ENCODE data around the gene BIRC6.

Gene BIRC6

GRCh38 chr2:32442020-32442467, 85.2 kb downstream of the BIRC6 start:
- Histone ChIP-seq H3K4me1 (ENCODE audit: insufficient read depth, low read length, poor library complexity, severe bottlenecking) (no peaks in the 10 kb centered on the region), H3K36me3 (ENCODE audit: insufficient read depth, low read length) (peaks cover 90% of the 10 kb centered on the region), H3K4me3 (ENCODE audit: low read length, poor library complexity, severe bottlenecking) (no peak overlapping the region), H3F3A (ENCODE audit: low read depth) (no peaks in the 10 kb centered on the region), H3K9me3 (ENCODE audit: insufficient read depth, low read depth, low read length) (no peaks in the 10 kb centered on the region), H3K79me2 (ENCODE audit: insufficient read depth, low read length) (no peaks in the 10 kb centered on the region), H4K20me1 (ENCODE audit: insufficient read depth, low read length, poor library complexity, severe bottlenecking) (no peaks in the 10 kb centered on the region), H3K9ac (ENCODE audit: low read depth, low read length, poor library complexity, severe bottlenecking) (no peak overlapping the region), H2AFZ (ENCODE audit: low read length) (no peak overlapping the region), H3K9me2 (replicated peaks; ENCODE audit: low read depth, low read length) (no peaks in the 10 kb centered on the region), H3K4me2 (ENCODE audit: low read depth, low read length, poor library complexity, severe bottlenecking) (no peak overlapping the region), H3K27me3 (ENCODE audit: insufficient read depth, low read length, poor library complexity, severe bottlenecking) (no peaks in the 10 kb centered on the region)
- TF ChIP-seq CTCF (conservative IDR thresholded peaks at IDR 0.05; ENCODE audit: low read length), result no peak
- no peak for TF ChIP-seq EZH2phosphoT487 (IDR thresholded peaks at IDR 0.05; ENCODE audit: borderline replicate concordance)

- Histone ChIP-seq H3K9me3 (ENCODE audit: insufficient read depth, low read depth, low read length) (no peaks in the 10 kb centered on the region), H3K4me3 (ENCODE audit: low read length, poor library complexity, severe bottlenecking) (no peak overlapping the region), H3K36me3 (ENCODE audit: insufficient read depth, low read length) (peaks cover 76% of the 10 kb centered on the region), H3K4me2 (ENCODE audit: low read depth, low read length, poor library complexity, severe bottlenecking) (no peak overlapping the region), H3F3A (ENCODE audit: low read depth) (no peaks in the 10 kb centered on the region; the same call in 1 of the 2 replicates), H3K79me2 (ENCODE audit: insufficient read depth, low read length) (no peaks in the 10 kb centered on the region), H2AFZ (ENCODE audit: low read length) (no peak overlapping the region), H3K4me1 (ENCODE audit: insufficient read depth, low read length, poor library complexity, severe bottlenecking) (no peaks in the 10 kb centered on the region), H3K9ac (ENCODE audit: low read depth, low read length, poor library complexity, severe bottlenecking) (no peak overlapping the region), H3K9me2 (replicated peaks; ENCODE audit: low read depth, low read length) (no peaks in the 10 kb centered on the region), H4K20me1 (ENCODE audit: insufficient read depth, low read length, poor library complexity, severe bottlenecking) (peaks cover 3% of the 10 kb centered on the region), H3K27me3 (ENCODE audit: insufficient read depth, low read length, poor library complexity, severe bottlenecking) (no peaks in the 10 kb centered on the region)
- TF ChIP-seq EZH2phosphoT487 (IDR thresholded peaks at IDR 0.05; ENCODE audit: borderline replicate concordance) (no peak), CTCF (conservative IDR thresholded peaks at IDR 0.05; ENCODE audit: low read length) (no peak)
Measured at GRCh38 chr2:32446369-32446768, 89.5 kb downstream of the BIRC6 start.

GRCh38 chr2:32450851-32451250, 94.0 kb downstream of the BIRC6 start:
- Histone ChIP-seq H3K79me2 (ENCODE audit: insufficient read depth, low read length) (no peaks in the 10 kb centered on the region; the same call in 1 of the 2 replicates), H4K20me1 (ENCODE audit: insufficient read depth, low read length, poor library complexity, severe bottlenecking) (peaks cover 16% of the 10 kb centered on the region), H3K36me3 (ENCODE audit: insufficient read depth, low read length) (peaks cover 45% of the 10 kb centered on the region; the same call in 1 of the 2 replicates), H3K4me3 (ENCODE audit: low read length, poor library complexity, severe bottlenecking) (no peak overlapping the region), H3K9me2 (replicated peaks; ENCODE audit: low read depth, low read length) (no peaks in the 10 kb centered on the region), H3F3A (ENCODE audit: low read depth) (peaks cover 6% of the 10 kb centered on the region; the same call in 1 of the 2 replicates), H3K27me3 (ENCODE audit: insufficient read depth, low read length, poor library complexity, severe bottlenecking) (no peaks in the 10 kb centered on the region), H3K9ac (ENCODE audit: low read depth, low read length, poor library complexity, severe bottlenecking) (no peak overlapping the region), H2AFZ (ENCODE audit: low read length) (no peak overlapping the region), H3K9me3 (ENCODE audit: insufficient read depth, low read depth, low read length) (no peaks in the 10 kb centered on the region), H3K4me2 (ENCODE audit: low read depth, low read length, poor library complexity, severe bottlenecking) (no peak overlapping the region), H3K4me1 (ENCODE audit: insufficient read depth, low read length, poor library complexity, severe bottlenecking) (peaks cover 14% of the 10 kb centered on the region)
- no peak for TF ChIP-seq CTCF (conservative IDR thresholded peaks at IDR 0.05; ENCODE audit: low read length)
- TF ChIP-seq EZH2phosphoT487 (IDR thresholded peaks at IDR 0.05; ENCODE audit: borderline replicate concordance), result no peak
